ENCODE results near the gene TRAP1.

GRCh38 chr16:3681206-3681605 is 36.1 kb downstream of the TRAP1 start:
- no peak for TF ChIP-seq CTCF (IDR thresholded peaks at IDR 0.05; ENCODE audit: low read length)
- no peak for TF ChIP-seq EZH2 (IDR thresholded peaks at IDR 0.05; ENCODE audit: borderline replicate concordance, low read length)

Measured in OCI-LY1 (cell line).